PC-3 (cell line): ENCODE data around the gene SRSF8. TPM values are rescaled to one million over a fixed set of nuclear protein-coding genes. Genes with fewer than 3 reads are reported as not detected.

Experiments
- ATAC-seq: fragments of 200-7000 bp; cut with Tn5 transposase; 2 replicates; pipeline ENCODE4 v1.9.1; 2020; ENCODE audit warnings: mild to moderate bottlenecking, moderate library complexity
- BruUV-seq: library from RNA; stranded (reverse); fragments of 400-500 nt; replicated peaks from 2 replicates; lab custom pipeline; 2021; lab: Mats Ljungman, UMichigan
- CTCF ChIA-PET: fragments of 300-600 bp; sonication (Branson Sonifier 250); formaldehyde crosslinking; loops from one replicate; lab custom pipeline; 2022; ENCODE audit warnings: antibody characterized with exemption; lab: Charles Lee
- POLR2A ChIA-PET: fragments of 300-600 bp; sonication (Branson Sonifier 250); formaldehyde crosslinking; loops from one replicate; lab custom pipeline; 2022; ENCODE audit warnings: antibody characterized with exemption; ENCODE audit not compliant: unreplicated experiment; lab: Charles Lee
- DNase-seq: peaks from one replicate; pipeline ENCODE4 v3.0.0-alpha.2; 2015
- H2AFZ ChIP-seq: fragments of 300-600 bp; sonication (generic); 2 replicates; pipeline ENCODE4 v1.6.0; 2016; ENCODE audit warnings: antibody characterized with exemption, low read length
- H3F3A ChIP-seq: fragments of 300-600 bp; sonication (generic); one replicate; pipeline ENCODE4 v1.6.0; 2017; ENCODE audit warnings: antibody characterized with exemption, low read length, control low read depth, mild to moderate bottlenecking; ENCODE audit not compliant: unreplicated experiment
- H3K27ac ChIP-seq: fragments of 300-600 bp; sonication (generic); 2 replicates; pipeline ENCODE4 v1.5.1; 2016; ENCODE audit warnings: mild to moderate bottlenecking, low read length
- H3K27me3 ChIP-seq: fragments of 300-600 bp; sonication (generic); 2 replicates; pipeline ENCODE4 v1.6.1; 2016; ENCODE audit warnings: low read length, mixed read lengths
- H3K36me3 ChIP-seq: fragments of 300-600 bp; sonication (generic); 2 replicates; pipeline ENCODE4 v1.6.1; 2016; ENCODE audit warnings: low read depth, mixed run types, low read length, mixed read lengths
- H3K4me1 ChIP-seq: fragments of 300-600 bp; sonication (generic); 2 replicates; pipeline ENCODE4 v1.5.1; 2016; ENCODE audit warnings: low read length; ENCODE audit not compliant: insufficient read depth
- H3K4me2 ChIP-seq: fragments of 300-600 bp; sonication (generic); 2 replicates; pipeline ENCODE4 v1.6.0; 2016; ENCODE audit warnings: low read length
- H3K4me3 ChIP-seq: fragments of 300-600 bp; sonication (generic); 2 replicates; pipeline ENCODE4 v1.5.1; 2016; ENCODE audit warnings: mild to moderate bottlenecking, low read length, mixed read lengths
- H3K79me2 ChIP-seq: fragments of 300-600 bp; sonication (generic); 2 replicates; pipeline ENCODE4 v1.6.1; 2017; ENCODE audit warnings: low read length, mixed read lengths
- H3K9ac ChIP-seq: fragments of 300-600 bp; sonication (generic); 2 replicates; pipeline ENCODE4 v1.6.0; 2016; ENCODE audit warnings: mild to moderate bottlenecking, low read length
- H3K9me2 ChIP-seq: fragments of 300-600 bp; sonication (generic); replicated peaks from 2 replicates; pipeline ENCODE4 v1.6.1; 2016; ENCODE audit warnings: mixed run types, low read length, mixed read lengths
- H3K9me3 ChIP-seq: fragments of 300-600 bp; sonication (generic); 2 replicates; pipeline ENCODE4 v1.6.1; 2016; ENCODE audit warnings: low read length, mixed read lengths
- H4K20me1 ChIP-seq: fragments of 300-600 bp; sonication (generic); 2 replicates; pipeline ENCODE4 v1.6.1; 2016; ENCODE audit warnings: low read length, mixed read lengths
- CTCF ChIP-seq: fragments of 300-600 bp; sonication (generic); conservative IDR thresholded peaks from 2 replicates; pipeline ENCODE4 v1.5.1; 2017; ENCODE audit warnings: antibody characterized with exemption, low read depth, mild to moderate bottlenecking, low read length
- EZH2 ChIP-seq: fragments of 300-600 bp; sonication (generic); IDR thresholded peaks from one replicate; pipeline ENCODE4 v1.6.1; 2017; ENCODE audit warnings: antibody characterized with exemption, mild to moderate bottlenecking, low read length; ENCODE audit not compliant: unreplicated experiment
- EZH2phosphoT487 ChIP-seq: fragments of 300-600 bp; sonication (generic); IDR thresholded peaks from 2 replicates; pipeline ENCODE4 v1.6.1; 2018; ENCODE audit warnings: mild to moderate bottlenecking, antibody characterized with exemption, low read length, borderline replicate concordance
- intact Hi-C: fragments of 100-400 bp; cut with micrococcal nuclease; formaldehyde crosslinking; loops from 2 replicates; pipeline ENCODE4 v1.9.0; 2023
- total RNA-seq: library from RNA; depleted of rRNA; stranded (reverse); fragments of >200 nt; gene quantifications from 2 replicates; pipeline ENCODE4 v1.2.3, GENCODE V29; 2014

The SRSF8 gene
- total RNA-seq, 1 experiment from 2014 or later: 17.2 TPM

GRCh38 chr11:95088946-95089619 lies 22.4 kb downstream of the SRSF8 start:
- Histone ChIP-seq H4K20me1 (no peaks in the 10 kb centered on the region), H3F3A (no peaks in the 10 kb centered on the region), H3K4me2 (peak overlapping the region; percentile 92), H3K27me3 (no peaks in the 10 kb centered on the region), H3K4me3 (peak overlapping the region; percentile 89), H3K79me2 (peaks cover 24% of the 10 kb centered on the region), H3K9me2 (no peaks in the 10 kb centered on the region), H2AFZ (peak overlapping the region; percentile 96), H3K4me1 (peaks cover 43% of the 10 kb centered on the region), H3K36me3 (no peaks in the 10 kb centered on the region), H3K9me3 (no peaks in the 10 kb centered on the region), H3K9ac (peak overlapping the region; percentile 73; the same call in 1 of the 2 replicates), H3K27ac (no peak overlapping the region)
- intact Hi-C loops: loop anchor here (1.0 kb wide), 2 partner anchors 18 to 21 kb away; no protein-coding TSS in a partner anchor
- TSS peak; percentile 85 for BruUV-seq
- ChIA-PET POLR2A (interaction anchor here (1.0 to 1.4 kb wide), 2 partner anchors 18 to 22 kb away, joined by 3 to 12 read pairs; partner anchors contain the start of gene SRSF8), CTCF (no interaction called here)
- DNase-seq (no peak), ATAC-seq (no peak)
- no peak for TF ChIP-seq EZH2
- TF ChIP-seq EZH2phosphoT487: no peak
- TF ChIP-seq CTCF: no peak

GRCh38 chr11:95089620-95090542 lies 23.2 kb downstream of the SRSF8 start, which contains the start of gene ENDOD1:
TSS of gene ENDOD1 (plus strand) at chr11:95089846. CDS start at chr11:95089928, 82 bp downstream.
- ChIA-PET CTCF (interaction anchor here (0.6 to 0.7 kb wide), 2 partner anchors 8 to 18 kb away, joined by 3 read pairs; no protein-coding TSS in a partner anchor), POLR2A (interaction anchor here (1.0 to 1.4 kb wide), 2 partner anchors 17 to 23 kb away, joined by 3 to 12 read pairs; partner anchors contain the start of gene SRSF8)
- Histone ChIP-seq H3K4me1 (peaks cover 36% of the 10 kb centered on the region), H3K4me3 (peak within 1 kb of the TSS; percentile 89), H3F3A (no peaks in the 10 kb centered on the region), H3K27me3 (no peaks in the 10 kb centered on the region), H3K4me2 (peak within 1 kb of the TSS; percentile 92), H2AFZ (peak within 1 kb of the TSS; percentile 96), H3K27ac (no peak within 1 kb of the TSS), H3K36me3 (no peaks in the 10 kb centered on the region), H3K9me3 (no peaks in the 10 kb centered on the region), H4K20me1 (no peaks in the 10 kb centered on the region), H3K9ac (peak within 1 kb of the TSS; percentile 73), H3K9me2 (no peaks in the 10 kb centered on the region), H3K79me2 (peaks cover 30% of the 10 kb centered on the region)
- DNase-seq (peak; percentile 90), ATAC-seq (peak; percentile 93)
- BruUV-seq: no TSS peak
- TF ChIP-seq CTCF (peak; percentile 32; the same call in 1 of the 2 replicates), EZH2 (no peak), EZH2phosphoT487 (no peak)
- intact Hi-C loops: loop anchor here (1.0 kb wide), 4 partner anchors 17 to 61 kb away; no protein-coding TSS in a partner anchor
